ENCODE data around the gene PRKN.
"Not testable (repeated sequence)": the region's sequence is repeated elsewhere in the genome, so short reads cannot be mapped to it uniquely, and the experiment has no call there.

PRKN gene

DNA sequence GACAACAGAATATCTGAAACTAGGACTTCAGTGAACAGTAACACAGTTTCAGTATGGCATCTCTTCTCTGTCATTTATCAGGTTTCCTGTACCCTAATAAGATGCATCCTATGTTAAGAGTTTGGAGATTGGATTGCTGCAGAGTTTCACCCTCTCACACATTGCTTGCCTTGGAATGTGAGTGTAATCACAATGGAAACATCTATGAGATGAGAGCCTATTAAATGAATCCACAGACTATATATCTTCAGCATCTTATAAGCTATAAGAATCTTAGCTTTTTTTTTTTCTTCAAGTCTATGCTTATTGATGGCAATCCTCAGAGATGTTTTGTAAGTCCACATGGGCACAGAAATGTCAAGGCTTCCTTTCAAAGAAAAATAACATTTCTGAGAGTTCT lies 292.5 kb downstream of the PRKN start:
- DNase-seq = no peak

DNA sequence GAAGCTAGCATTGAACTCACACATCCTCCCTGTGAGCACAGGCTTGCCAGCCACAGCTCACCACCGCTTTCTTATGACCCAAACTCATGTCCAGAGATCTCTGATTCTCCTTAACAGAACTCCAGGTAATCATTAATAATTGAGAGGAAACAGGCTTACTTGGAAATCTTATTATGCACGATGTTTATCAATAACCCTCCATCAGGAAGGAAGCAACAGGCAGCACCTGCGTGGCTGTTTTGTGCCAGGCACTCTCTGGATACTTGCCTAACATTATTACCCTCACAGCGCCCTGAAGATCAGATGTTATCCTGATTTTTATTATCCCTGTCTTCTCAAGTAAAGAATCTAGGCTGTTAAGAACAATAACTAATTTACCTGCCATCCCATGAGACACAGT lies 306.6 kb downstream of the PRKN start:
- DNase-seq = no peak

DNA sequence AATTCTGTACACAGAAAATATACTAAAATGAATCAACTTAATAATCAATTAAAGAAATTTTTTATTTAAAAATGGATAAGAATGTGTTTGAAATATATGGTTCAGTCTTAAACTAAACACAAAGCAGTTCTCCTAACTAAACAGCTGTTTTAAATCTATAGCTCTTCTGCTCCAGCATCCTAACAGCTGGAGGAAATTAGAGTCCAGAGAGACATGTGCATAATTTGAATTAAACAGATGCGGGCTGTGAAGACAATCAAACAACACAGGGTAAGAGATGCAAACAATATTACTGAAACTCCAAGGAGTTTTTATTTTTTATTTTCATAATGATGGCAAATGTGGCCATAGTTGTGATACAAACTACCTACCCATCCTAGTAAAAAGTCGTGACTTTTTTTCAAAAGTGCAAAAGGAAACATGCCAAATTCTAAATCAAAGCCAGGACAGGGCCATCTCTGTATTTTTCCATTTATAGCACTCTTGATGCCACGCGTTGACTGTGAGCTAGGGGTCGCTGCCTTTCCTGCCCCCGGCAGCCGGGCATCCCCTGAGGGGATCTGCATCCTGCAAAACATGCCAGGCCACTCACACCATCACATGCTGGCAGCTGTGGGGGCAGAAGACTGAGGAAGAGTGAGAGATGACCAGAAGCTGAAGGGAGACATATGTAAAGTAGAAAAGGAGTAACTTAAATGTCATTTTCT lies 310.6 kb downstream of the PRKN start:
- DNase-seq = no peak

DNA sequence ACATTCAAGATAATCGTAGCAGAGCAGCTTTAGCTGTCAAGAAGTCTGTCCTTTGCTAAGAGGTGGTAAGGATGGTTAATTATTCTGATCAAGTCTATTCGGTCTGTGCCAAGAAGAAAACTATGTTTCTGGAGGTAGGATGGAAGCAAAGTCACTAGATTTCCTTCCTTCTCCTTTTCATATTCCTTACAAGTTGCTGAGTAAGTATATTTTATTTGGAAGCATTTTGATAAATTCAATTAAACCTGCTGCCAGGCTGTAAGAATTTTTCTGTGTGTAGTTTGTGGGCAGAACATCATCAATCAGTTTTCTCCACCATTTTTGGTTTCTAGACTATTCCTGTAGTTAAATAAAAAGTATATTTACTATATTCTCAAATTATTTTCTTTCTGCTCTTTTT lies 311.3 kb downstream of the PRKN start:
- DNase-seq = no peak

DNA sequence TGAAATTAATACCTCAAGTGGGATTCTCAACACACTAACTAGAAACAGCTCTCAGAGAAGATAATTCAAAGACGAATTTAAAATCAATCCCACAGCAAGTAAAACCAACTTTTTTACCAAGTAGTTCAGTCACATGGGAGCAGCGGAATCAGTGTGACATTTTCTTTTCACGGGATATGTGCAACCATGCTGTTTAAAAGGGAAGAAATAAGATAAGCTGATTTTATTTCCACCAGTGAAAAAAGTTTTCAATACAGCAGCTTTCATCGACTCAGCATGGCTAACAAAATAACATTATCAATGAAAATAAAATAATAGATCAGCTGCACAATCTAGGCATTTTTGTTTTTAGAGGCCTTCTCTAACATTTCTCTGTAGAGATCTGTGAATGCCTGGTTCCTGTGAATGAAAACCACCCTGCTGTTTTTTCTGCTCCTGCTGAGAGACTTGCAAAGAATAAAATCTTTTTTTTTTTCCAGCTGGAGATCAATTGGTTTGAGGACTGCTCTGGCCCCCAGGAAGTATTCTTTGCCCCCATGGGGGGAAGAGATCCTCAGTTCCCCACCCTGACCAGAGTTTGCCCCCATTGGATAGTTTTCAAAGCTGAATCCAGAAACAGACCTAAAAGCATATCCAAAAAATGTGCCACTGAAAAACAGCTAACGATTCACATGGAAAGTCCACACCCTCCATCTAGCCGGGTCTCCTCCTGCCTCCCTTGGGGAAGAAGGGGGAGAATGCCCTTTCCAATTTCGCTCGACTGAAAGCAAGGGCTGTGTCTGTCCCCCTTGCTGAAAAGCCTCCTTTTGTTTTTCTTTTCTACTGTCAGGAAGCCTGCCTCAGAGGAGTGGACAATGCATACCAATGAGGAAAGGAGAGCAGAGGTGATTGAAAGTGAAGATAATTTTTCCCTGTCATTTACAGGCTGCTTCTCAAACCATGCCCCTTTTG lies 317.6 kb downstream of the PRKN start:
- DNase-seq = no peak

DNA sequence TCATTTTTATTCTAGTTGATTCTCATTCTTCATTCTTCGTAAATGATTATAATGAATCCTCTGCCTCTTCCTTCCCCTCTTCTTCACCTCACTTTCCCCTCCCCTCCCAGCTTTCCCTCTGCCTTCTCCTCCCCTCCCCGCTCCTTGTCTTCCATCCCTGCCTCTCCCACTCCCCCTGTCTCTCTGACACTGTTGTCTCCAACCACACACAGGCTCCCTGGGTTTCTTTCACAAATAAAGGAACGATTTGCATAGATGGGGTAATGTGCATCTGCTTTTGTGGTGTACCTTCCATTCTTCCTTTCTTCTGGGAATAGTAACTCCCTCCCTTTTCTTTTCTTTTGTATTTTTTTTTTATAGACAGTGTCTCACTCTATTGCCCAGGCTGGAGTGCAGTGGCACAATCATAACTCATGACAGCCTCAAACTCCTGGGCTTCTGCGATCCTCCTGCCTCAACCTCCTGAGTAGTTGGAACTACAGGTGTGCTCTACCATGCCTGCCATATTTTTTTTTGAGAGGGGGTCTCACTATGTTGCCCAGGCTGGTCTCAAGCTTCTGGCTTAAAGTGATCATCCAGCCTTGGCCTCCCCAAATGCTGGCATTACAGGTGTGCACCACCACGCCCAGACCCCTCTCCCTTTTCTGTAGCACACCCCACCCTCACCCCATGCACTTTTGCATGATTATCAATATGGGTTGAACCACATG lies 318.6 kb downstream of the PRKN start:
- DNase-seq = no peak

DNA sequence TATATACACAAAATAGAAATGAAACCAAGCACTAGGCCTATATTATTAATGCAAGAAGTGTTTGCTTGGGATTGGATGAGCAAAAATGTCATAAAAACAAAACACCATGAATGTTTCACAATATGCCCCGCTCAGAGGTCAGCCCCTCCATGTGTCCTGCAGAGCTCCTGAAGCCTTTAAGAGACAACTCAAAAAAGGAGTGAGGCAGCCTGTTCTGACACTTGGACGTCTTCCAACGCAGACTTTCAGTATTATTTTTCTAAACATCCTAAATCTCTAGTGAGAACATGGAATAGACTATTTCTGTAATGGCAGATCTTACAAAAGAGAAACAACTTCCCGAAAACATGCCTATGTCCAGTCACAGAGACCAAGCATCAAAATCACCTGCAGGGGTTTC lies 322.6 kb downstream of the PRKN start:
- DNase-seq = no peak

DNA sequence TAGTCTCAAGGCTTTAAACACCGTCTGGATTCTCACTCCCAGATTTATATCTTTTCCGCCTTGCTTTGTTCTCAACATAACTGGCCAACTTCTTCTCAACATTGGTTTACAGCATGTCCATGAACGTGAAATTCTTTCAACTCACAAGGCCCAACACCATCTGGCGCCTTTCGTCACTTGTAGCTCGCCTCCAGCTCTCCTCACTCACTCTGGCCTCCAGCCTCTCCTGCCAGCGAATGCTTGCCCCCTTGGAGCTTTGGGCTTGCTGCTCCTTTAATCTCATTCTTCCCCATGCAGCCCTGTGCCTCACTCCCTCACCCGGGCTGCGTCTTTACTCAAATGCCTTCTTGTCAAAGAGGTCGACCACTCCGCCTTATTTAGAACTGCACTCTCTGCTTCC lies 324.5 kb downstream of the PRKN start:
- no peak for DNase-seq

DNA sequence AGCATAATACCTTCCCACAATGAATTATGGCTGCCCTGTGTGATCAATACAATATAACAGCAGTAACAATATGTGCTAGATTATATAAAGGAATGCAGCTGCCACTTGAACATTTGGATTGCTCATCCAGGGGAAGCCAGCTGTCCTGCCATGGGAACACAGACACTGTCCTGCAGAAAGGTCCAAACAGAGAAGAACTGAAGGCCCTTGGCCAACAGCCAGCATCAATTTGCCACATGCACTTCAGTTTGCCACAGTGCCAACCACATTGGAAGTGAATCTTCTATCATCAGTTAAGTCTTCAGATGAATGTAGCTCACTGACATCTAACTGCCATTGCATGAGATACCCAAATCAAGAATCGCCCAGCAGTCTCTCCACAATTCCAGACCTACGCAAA lies 332.4 kb downstream of the PRKN start:
- no peak for DNase-seq

DNA sequence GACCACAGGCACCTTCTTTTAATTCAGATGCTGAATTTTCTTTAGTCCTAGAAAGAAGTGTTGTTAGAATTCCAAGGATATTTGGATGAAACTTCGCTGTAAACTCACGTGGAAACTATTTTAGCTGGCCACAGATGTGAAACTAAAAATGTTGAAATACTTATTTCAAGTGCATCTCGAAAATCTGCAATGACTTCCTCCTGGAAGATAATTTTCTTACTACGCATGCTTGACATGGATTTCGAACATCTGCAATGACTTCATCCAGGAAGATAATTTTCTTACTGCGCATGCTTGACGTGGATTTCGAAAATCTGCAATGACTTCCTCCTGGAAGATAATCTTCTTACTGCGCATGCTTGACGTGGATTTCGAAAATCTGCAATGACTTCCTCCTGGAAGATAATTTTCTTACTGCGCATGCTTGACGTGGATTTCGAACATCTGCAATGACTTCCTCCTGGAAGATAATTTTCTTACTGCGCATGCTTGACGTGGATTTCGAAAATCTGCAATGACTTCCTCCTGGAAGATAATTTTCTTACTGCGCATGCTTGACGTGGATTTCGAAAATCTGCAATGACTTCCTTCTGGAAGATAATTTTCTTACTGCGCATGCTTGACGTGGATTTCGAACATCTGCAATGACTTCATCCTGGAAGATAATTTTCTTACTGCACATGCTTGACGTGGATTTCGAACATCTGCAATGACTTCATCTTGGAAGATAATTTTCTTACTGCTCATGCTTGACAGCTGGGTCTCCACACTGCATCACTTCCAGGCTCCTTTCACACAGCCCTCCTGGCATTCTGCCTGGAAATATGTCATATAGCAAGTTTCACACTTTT lies 336.4 kb downstream of the PRKN start:
- not testable (repeated sequence) for DNase-seq

DNA sequence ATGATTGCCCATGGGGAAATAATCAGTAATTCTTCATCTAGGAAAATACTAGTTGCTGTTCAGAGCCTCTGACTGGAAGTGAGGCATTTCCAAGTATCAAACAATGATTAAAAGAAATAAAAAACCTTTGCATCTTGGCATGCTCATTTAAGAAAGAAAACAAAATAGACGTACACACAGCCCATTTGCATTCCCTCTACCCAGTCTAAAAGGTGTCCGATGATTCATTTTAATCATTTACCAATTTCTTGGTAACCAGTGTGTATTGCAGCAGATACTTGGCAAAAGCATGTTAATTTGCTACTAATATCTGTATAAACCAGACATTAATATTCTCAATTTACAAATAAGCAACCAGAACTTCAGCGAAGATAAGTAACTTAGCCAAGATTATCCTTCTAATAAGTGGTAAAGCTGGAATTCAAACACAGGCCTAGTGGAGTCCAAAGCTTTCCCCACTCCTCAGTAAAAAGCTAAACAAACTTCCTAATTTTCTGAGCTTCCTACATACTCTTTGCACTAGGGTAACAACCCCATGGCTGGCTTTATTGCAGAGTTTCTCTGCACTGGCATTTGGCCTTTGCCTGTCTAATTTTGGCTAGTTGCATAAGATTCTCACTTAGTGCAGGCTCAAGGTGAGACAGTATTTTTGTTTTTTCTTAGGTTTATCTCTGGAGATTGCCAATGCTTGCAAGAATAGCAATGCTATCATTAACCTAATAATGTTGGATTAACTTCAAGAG lies 338.1 kb downstream of the PRKN start:
- no peak for DNase-seq

DNA sequence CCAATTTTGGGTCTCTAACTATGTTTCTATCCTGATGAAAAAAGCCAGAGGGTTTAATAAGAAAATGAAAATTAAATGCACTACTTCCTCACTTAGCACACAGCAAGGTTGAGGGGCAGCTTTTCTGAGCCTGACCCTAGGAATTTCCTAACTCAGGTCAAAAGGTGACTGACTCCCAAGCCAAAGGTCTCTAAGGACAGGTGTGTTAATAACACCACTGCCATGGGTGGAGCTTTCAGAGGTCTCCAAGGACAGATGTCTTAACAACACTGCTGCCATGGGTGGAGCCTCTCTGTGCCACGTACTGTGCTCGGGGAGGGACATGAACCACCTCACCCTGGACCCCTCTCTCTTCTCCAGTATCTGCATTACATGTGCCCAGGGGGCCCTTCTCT lies 339.2 kb downstream of the PRKN start:
- DNase-seq = no peak

DNA sequence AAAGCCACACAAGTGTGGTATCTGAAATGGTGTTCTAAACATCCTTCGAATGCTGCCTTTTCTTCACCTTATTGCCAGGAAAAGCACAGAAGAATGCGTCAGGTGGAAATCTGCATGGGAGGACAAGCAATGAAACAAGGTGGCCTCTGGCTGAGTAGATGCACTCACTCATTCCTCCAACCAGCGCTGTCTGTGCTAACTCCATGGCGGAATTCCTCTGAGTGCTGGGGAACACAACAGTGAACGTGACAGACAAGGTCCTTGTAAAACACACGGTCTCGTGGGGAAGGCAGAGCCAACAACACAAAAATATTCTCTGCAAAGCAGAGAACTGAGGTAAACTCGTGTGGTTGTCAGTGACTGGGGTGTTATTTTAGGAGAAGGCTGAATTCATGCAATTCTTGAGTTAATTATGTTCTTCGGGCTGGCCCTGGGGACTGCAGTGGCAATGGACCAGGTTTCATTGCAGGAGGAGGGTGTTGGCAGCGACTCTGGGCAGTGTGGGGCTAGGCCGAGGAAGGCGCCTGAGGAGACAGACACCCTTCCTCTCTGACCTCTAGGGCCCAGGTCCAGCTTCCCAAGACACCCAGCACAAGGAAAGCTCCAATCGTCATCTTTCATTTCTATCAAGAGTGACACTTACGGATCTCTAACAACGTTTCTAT lies 339.7 kb downstream of the PRKN start:
- DNase-seq = no peak

DNA sequence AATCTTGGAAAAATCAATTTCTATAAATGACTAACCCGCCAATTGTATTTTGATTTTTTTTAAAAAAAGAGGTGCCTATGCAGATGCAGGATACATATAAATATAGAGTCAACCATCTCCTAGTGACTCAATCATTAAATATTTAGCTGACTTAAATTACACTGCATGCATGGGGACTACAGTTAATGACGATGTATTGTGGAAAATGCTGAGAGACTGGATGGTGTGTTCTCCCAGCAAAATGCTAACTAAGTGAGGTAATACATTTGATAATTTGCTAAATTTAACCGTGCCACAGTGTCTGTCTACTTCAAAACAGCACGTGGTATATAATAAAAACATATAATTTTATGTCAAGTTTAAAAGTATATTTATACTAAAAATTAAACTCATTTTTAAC lies 341.6 kb downstream of the PRKN start:
- no peak for DNase-seq

DNA sequence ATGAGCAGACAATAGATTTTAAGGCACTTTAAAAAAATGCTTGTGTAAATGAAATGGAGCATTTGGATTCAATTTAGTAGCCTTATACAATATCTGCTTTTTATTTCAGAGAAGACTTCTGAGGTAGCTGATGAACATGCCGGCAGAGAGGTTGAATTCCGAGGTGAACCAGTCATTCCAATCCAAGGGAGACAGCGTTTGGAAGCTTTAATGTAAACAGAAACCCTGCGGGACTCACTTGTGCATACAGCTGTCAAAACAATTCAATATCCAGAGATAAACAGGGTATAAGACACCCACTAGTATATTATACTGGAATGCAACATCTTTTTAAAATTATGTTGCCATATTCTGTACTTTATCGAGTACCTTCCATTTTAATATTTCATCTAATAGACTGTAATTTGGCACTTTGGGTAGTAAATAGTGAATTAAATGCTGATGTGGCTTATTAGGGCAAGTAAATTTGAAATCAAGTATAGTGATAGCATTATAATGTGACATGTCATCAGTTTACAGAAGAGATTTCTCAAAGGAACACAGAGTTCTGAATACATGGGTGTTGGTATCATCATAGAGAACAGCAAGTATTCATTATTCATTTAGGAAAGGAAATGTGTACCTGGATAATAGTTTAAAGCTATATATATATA lies 347.7 kb downstream of the PRKN start:
- DNase-seq = no peak

DNA sequence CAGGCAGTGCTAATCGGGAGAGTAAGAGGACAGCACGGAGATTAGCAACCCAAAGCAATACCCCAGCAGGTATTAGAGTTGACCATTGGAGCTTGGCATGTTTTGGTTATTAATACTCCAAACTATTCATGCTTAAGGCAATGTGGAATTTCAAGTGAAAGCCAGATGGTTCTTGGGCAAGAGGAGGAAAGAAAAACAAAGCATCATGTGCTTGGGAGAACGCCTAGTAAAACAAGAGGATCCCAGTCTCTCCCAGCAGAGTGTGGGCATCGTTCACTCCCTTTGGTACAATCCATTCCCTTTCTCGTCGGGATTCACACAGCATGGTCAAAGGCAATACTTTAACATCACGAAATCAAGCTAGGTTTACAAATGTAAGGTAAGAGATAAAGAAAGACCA lies 349.8 kb downstream of the PRKN start:
- no peak for DNase-seq

DNA sequence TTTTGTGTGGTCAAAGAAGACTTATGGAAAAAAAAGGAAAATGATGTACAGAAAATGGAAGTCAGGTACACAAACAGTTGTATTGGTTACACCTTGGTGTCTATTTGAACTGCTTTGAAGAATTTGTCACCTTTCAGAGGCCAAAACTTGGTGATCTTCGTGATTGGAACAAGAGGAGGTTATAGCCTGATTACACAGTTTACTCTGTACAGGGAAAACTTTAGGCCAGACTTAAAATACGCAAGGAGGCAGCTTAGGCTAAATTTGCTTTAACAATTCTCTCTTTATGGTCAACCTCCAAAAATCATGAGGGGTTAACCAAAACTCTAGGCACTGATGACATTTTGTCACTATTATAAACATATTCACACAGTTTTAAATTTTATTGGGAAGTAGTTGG lies 353.7 kb downstream of the PRKN start:
- DNase-seq = no peak

DNA sequence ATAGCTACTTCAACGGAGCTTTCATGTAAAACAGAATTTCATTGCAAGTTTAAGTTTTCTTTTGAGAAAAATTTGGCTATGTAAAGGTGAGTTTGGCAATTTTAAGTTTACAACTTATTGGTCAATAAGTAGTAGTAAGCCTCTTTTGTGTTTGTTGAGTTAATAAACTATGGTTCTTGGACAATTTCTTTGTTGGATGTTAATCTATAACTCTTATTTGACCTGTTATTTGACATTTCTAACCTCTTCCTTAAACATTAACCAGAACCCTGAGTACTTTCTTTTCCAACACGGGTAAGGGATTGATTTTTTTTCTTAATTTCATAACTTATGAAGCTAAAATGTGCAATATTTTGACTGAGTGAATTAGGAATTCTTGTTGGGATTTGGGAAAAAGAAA lies 354.4 kb downstream of the PRKN start:
- no peak for DNase-seq

DNA sequence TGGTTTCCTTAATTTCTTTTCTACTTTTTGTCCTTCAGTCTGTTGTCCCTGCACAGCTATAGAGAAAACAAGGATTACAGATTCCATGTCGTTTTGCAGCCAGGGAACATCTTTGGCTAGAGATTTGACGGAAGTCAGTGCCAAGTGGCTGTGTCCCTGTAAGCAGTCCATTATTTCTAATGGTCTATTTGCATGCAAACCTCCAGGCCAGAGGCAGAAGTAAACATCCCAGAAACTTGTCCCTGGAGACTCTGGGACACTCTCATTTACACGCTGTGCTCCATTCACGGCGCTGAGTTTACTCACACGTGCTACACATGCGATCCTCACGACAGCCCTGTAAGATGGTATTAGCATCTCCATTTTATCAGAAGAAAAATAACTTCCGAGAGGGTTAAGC lies 355.5 kb downstream of the PRKN start:
- no peak for DNase-seq

DNA sequence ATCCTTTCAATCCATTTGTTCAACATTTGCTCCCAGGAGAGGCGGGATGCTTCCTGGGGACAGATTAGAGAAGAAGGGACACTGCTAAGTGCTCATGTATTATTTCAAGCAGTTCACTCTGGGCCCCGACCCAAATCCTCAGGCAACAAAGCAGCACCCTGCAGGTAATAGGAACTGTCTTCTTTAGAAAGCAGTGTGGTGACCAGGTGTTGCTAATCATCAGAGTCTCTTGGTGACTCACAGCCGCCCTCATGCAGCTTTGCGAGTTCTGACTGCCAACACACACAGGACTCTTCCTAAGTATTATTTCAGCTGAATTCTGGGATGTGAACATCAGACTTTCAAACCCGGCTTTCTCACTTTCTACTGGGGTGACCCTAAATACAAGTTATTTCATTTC lies 356.4 kb downstream of the PRKN start:
- DNase-seq = no peak

DNA sequence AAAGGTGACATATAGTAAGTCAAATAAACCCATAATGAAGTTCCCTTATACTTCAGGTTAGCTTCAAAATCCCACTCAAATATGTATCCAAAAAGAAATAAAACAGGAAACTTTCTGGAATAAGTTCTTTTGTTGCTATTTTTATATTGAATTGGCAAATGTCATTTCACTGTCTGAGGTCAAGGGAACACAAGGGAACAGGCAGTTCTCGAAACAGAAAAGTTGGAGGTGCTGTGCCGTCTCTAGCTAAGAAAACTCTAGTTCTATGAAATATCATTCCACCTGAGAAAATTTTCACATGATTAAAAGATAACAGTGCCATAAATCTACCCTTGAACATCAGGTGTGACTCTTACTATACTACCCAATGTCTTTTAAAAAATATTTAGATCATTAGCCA lies 358.5 kb downstream of the PRKN start:
- DNase-seq = no peak

Measured in CD4-positive, alpha-beta T cell treated with Interleukin-4 for 4 hours (primary cell).